OCI-LY1 (cell line): ENCODE data around the gene BCAR3.

ENCODE experiments used
- H2AFZ ChIP-seq: fragments of 200-600 bp; sonication (generic), shearing (Covaris generic); 2 replicates; pipeline ENCODE4 v1.6.0; 2014; ENCODE audit warnings: antibody characterized with exemption, mild to moderate bottlenecking, low read length
- H3F3A ChIP-seq: fragments of 200-600 bp; sonication (generic), shearing (Covaris generic); 2 replicates; pipeline ENCODE4 v1.6.0; 2014; ENCODE audit warnings: mild to moderate bottlenecking, antibody characterized with exemption, low read length, moderate library complexity; ENCODE audit not compliant: insufficient read depth
- H3K27ac ChIP-seq: fragments of 200-600 bp; sonication (generic); 2 replicates; pipeline ENCODE4 v1.5.1; 2014; ENCODE audit warnings: low read length, mixed run types, mild to moderate bottlenecking, low read depth; ENCODE audit not compliant: poor library complexity, severe bottlenecking
- H3K27me3 ChIP-seq: fragments of 200-600 bp; sonication (generic); 2 replicates; pipeline ENCODE4 v1.6.0; 2014; ENCODE audit warnings: antibody characterized with exemption, mild to moderate bottlenecking, low read length, moderate library complexity; ENCODE audit not compliant: insufficient read depth
- H3K36me3 ChIP-seq: fragments of 200-600 bp; sonication (generic); 2 replicates; pipeline ENCODE4 v1.6.1; 2014; ENCODE audit warnings: mild to moderate bottlenecking, antibody characterized with exemption, low read length, moderate library complexity, mixed read lengths; ENCODE audit not compliant: insufficient read depth
- H3K4me1 ChIP-seq: fragments of 200-600 bp; sonication (generic); 2 replicates; pipeline ENCODE4 v1.5.1; 2014; ENCODE audit warnings: mild to moderate bottlenecking, low read length, moderate library complexity; ENCODE audit not compliant: insufficient read depth, severe bottlenecking
- H3K4me2 ChIP-seq: fragments of 200-600 bp; sonication (generic), shearing (Covaris generic); 2 replicates; pipeline ENCODE4 v1.6.1; 2014; ENCODE audit warnings: low read length
- H3K4me3 ChIP-seq: fragments of 200-600 bp; sonication (generic); 2 replicates; pipeline ENCODE4 v1.5.1; 2014; ENCODE audit warnings: low read length, low read depth, mild to moderate bottlenecking, mixed read lengths; ENCODE audit not compliant: poor library complexity, severe bottlenecking
- H3K79me2 ChIP-seq: fragments of 200-600 bp; shearing (Covaris generic); 2 replicates; pipeline ENCODE4 v1.6.1; 2016; ENCODE audit warnings: mixed run types, low read length, mixed read lengths; ENCODE audit not compliant: insufficient read depth
- H3K9ac ChIP-seq: fragments of 200-600 bp; sonication (generic), shearing (Covaris generic); 2 replicates; pipeline ENCODE4 v1.6.1; 2014; ENCODE audit warnings: mild to moderate bottlenecking, low read length, mixed read lengths
- H3K9me2 ChIP-seq: fragments of 200-600 bp; sonication (generic), shearing (Covaris generic); 2 replicates; pipeline ENCODE4 v1.6.1; 2014; ENCODE audit warnings: low read depth, mild to moderate bottlenecking, low read length, mixed read lengths
- H3K9me3 ChIP-seq: fragments of 200-600 bp; shearing (Covaris generic); 2 replicates; pipeline ENCODE4 v1.6.1; 2014; ENCODE audit warnings: low read length, mixed read lengths
- H4K20me1 ChIP-seq: fragments of 200-600 bp; sonication (generic), shearing (Covaris generic); 2 replicates; pipeline ENCODE4 v1.6.0; 2016; ENCODE audit warnings: mild to moderate bottlenecking, low read length; ENCODE audit not compliant: insufficient read depth
- EZH2 ChIP-seq: fragments of 200-600 bp; sonication (generic), shearing (Covaris generic); IDR thresholded peaks from 2 replicates; pipeline ENCODE4 v1.8.0; 2017; ENCODE audit warnings: borderline replicate concordance, mixed run types, mild to moderate bottlenecking, antibody characterized with exemption, low read length, moderate library complexity, mixed read lengths
- TF ChIP-seq, protein P1 (sequence below): fragments of 200-600 bp; sonication (generic), shearing (Covaris generic); IDR thresholded peaks from 2 replicates; pipeline ENCODE4 v1.5.1; 2017; ENCODE audit warnings: mild to moderate bottlenecking, antibody characterized with exemption, low read length, moderate library complexity, mixed read lengths

Gene BCAR3

DNA sequence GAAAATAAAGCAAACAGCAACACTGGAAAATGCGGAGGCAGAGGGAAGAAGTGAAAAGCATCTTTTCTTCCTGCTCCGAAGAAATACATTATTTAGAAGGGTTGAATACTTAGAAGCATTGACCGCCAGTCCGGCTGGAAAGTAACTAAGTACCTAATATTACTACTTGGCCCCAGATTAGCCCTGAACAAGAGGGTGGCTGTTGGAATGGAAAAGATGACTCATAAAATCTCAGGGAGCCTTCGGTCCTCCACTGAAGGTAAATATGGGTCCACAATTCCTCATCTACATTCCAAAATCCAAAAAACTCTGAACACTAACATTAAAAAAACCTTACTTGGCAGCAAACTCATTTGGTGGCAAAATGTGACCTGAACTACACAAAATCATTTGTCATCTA, 40.1 kb downstream of the BCAR3 start:
- H3K36me3 ChIP-seq, result no peaks in the 10 kb centered on the region
- H3K9me3 ChIP-seq, result no peaks in the 10 kb centered on the region
- no peaks in the 10 kb centered on the region for H3K79me2 ChIP-seq
- no peak overlapping the region for H2AFZ ChIP-seq
- no peak overlapping the region for H3K9ac ChIP-seq
- no peaks in the 10 kb centered on the region for H3K4me1 ChIP-seq
- H3K4me2 ChIP-seq, result no peak overlapping the region
- no peak overlapping the region for H3K4me3 ChIP-seq
- H3K27ac ChIP-seq, result no peak overlapping the region
- no peaks in the 10 kb centered on the region for H3K27me3 ChIP-seq
- H3F3A ChIP-seq, result no peaks in the 10 kb centered on the region
- H3K9me2 ChIP-seq, result no peaks in the 10 kb centered on the region
- TF ChIP-seq, protein P1, sequence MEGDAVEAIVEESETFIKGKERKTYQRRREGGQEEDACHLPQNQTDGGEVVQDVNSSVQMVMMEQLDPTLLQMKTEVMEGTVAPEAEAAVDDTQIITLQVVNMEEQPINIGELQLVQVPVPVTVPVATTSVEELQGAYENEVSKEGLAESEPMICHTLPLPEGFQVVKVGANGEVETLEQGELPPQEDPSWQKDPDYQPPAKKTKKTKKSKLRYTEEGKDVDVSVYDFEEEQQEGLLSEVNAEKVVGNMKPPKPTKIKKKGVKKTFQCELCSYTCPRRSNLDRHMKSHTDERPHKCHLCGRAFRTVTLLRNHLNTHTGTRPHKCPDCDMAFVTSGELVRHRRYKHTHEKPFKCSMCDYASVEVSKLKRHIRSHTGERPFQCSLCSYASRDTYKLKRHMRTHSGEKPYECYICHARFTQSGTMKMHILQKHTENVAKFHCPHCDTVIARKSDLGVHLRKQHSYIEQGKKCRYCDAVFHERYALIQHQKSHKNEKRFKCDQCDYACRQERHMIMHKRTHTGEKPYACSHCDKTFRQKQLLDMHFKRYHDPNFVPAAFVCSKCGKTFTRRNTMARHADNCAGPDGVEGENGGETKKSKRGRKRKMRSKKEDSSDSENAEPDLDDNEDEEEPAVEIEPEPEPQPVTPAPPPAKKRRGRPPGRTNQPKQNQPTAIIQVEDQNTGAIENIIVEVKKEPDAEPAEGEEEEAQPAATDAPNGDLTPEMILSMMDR, result no peak
- no peak for TF ChIP-seq EZH2
- no peaks in the 10 kb centered on the region for H4K20me1 ChIP-seq

DNA sequence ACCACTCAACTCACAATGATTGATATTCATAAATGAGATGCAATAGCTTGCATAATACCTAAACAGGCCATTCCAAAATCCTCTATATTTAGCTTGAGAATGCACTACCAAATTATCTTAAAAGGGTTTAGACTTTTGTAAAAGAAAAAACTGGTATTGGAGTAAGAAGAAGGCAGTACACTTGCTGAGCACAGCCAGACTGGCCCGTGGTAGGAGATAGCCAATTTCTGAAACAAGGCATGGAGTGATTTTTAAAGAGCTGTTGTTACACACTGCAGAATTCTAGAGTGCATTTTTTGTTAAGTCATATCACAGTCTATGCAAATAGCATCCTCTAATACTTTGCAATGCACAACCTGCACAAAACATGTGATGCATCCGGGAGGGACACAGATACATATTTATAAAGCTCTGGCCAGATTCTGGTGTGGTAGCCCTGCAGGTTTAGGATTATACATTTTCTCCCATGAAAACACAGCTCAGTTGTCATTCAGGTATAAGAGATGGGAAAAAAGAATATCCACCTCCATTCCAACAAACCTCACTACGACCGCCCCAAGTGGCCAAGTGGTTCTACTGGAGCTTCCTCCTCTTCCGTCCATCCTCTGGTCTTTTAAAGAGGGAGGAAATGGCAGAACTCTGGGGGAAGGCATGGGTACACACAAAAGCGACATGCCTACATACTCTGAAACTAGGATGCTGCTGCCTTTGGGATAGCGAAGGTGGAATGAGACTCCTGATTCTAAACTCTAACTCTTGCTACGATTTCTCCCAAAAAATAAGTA, 40.8 kb downstream of the BCAR3 start:
- no peak overlapping the region for H3K27ac ChIP-seq

DNA sequence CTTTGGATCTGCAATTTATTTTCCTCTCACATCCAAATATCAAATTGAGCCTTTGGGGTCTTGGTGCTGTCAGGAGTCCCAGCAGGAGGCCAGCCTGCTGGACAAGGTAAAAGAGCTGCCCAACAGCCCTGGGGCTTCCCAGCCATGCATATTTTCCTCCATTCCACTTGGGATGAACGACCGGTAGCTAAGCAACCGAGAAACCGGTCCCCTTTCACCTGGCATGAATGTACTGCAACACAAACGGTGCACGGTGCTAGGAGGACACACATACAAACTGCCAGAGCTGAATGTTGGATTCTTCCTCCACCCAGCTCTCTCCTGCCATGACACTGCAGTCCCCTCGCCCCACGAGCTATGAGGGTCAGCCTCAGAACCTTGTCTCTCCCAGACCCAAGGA, 42.7 kb downstream of the BCAR3 start:
- no peaks in the 10 kb centered on the region for H3K36me3 ChIP-seq
- 0 out of 2 replicates have a peak, but pooled peaks cover 7% of the 10 kb centered on the region for H3K27me3 ChIP-seq
- no peak overlapping the region for H3K4me2 ChIP-seq

More for the DNA sequence above, 40.8 kb downstream of the BCAR3 start:
- Histone ChIP-seq H3K4me3 (no peak overlapping the region), H3K9me2 (no peaks in the 10 kb centered on the region), H3K4me1 (no peaks in the 10 kb centered on the region), H3K9ac (no peak overlapping the region), H3K36me3 (no peaks in the 10 kb centered on the region), H3K27me3 (0 out of 2 replicates have a peak, but pooled peaks cover 3% of the 10 kb centered on the region), H3K4me2 (no peak overlapping the region), H4K20me1 (no peaks in the 10 kb centered on the region), H2AFZ (no peak overlapping the region), H3F3A (no peaks in the 10 kb centered on the region), H3K9me3 (no peaks in the 10 kb centered on the region), H3K79me2 (no peaks in the 10 kb centered on the region)
- TF ChIP-seq, protein P1, result no peak
- TF ChIP-seq EZH2, result no peak

More for the DNA sequence above, 42.7 kb downstream of the BCAR3 start:
- no peaks in the 10 kb centered on the region for H4K20me1 ChIP-seq
- H3K9me3 ChIP-seq, result no peaks in the 10 kb centered on the region
- no peaks in the 10 kb centered on the region for H3K79me2 ChIP-seq
- TF ChIP-seq, protein P1, result no peak
- TF ChIP-seq EZH2, result no peak
- no peak overlapping the region for H3K9ac ChIP-seq
- H3K27ac ChIP-seq, result no peak overlapping the region
- no peak overlapping the region for H2AFZ ChIP-seq
- no peaks in the 10 kb centered on the region for H3K4me1 ChIP-seq
- H3K4me3 ChIP-seq, result no peak overlapping the region
- no peaks in the 10 kb centered on the region for H3K9me2 ChIP-seq
- H3F3A ChIP-seq, result no peaks in the 10 kb centered on the region
